ENCODE data around the gene KRCC1.
"Not testable (repeated sequence)": the region's sequence is repeated elsewhere in the genome, so short reads cannot be mapped to it uniquely, and the experiment has no call there.

Gene KRCC1

GRCh38 chr2:88036182-88036581, 19.4 kb downstream of the KRCC1 start:
- no peak for DNase-seq

- DNase-seq, result no peak
Observed at GRCh38 chr2:88032070-88032702, 23.4 kb downstream of the KRCC1 start.

GRCh38 chr2:88028931-88029330, 26.7 kb downstream of the KRCC1 start:
- no peak for DNase-seq

GRCh38 chr2:88027697-88028389, 27.7 kb downstream of the KRCC1 start:
- DNase-seq, result no peak

- no peak for DNase-seq
Observed at GRCh38 chr2:88024509-88024908, 31.1 kb downstream of the KRCC1 start.

GRCh38 chr2:88022669-88022921, 33.0 kb downstream of the KRCC1 start:
- DNase-seq, result no peak

GRCh38 chr2:88019985-88020384, 35.6 kb downstream of the KRCC1 start:
- no peak for DNase-seq

GRCh38 chr2:88018909-88019308, 36.7 kb downstream of the KRCC1 start:
- no peak for DNase-seq

- DNase-seq, result not testable (repeated sequence)
Observed at GRCh38 chr2:88018077-88018805, 37.3 kb downstream of the KRCC1 start.

- not testable (repeated sequence) for DNase-seq
Observed at GRCh38 chr2:88017780-88018038, 37.9 kb downstream of the KRCC1 start.

GRCh38 chr2:88016960-88017779, 38.4 kb downstream of the KRCC1 start:
- no peak for DNase-seq

- DNase-seq, result no peak
Observed at GRCh38 chr2:88016086-88016959, 39.3 kb downstream of the KRCC1 start, which contains the start of gene RNU2-63P. RNU2-63P (minus strand) TSS chr2:88016547.

- no peak for DNase-seq
Observed at GRCh38 chr2:88011011-88011410, 44.6 kb downstream of the KRCC1 start.

GRCh38 chr2:88010136-88010535, 45.4 kb downstream of the KRCC1 start:
- DNase-seq, result no peak

GRCh38 chr2:88006912-88007439, 48.6 kb downstream of the KRCC1 start:
- no peak for DNase-seq

GRCh38 chr2:88005776-88006175, 49.8 kb downstream of the KRCC1 start:
- no peak for DNase-seq

GRCh38 chr2:88003074-88003755, 52.4 kb downstream of the KRCC1 start:
- DNase-seq, result no peak

- DNase-seq, result no peak
Observed at GRCh38 chr2:88002359-88002707, 53.2 kb downstream of the KRCC1 start.

GRCh38 chr2:88000474-88000873, 55.1 kb downstream of the KRCC1 start:
- not testable (repeated sequence) for DNase-seq

GRCh38 chr2:87996570-87996969, 59.0 kb downstream of the KRCC1 start:
- no peak for DNase-seq

- no peak for DNase-seq
Observed at GRCh38 chr2:87995756-87996155, 59.8 kb downstream of the KRCC1 start.

GRCh38 chr2:87994304-87994850, 61.2 kb downstream of the KRCC1 start:
- DNase-seq, result not testable (repeated sequence)

All from SHP77 treated with DMSO at 0.1 percent for 48 hours (cell line).